GM23248 (cell line): ENCODE data around the gene C11orf86. TPM values are rescaled to one million over a fixed set of nuclear protein-coding genes. Genes with fewer than 3 reads are reported as not detected.

Source experiments
- DNase-seq: peaks from one replicate; pipeline ENCODE4 v3.0.0-alpha.2; 2015
- H2AFZ ChIP-seq: fragments of 200-600 bp; sonication (generic); 2 replicates; pipeline ENCODE4 v1.6.1; 2016; ENCODE audit warnings: antibody characterized with exemption
- H3F3A ChIP-seq: fragments of 200-600 bp; sonication (generic); 2 replicates; pipeline ENCODE4 v1.6.1; 2016; ENCODE audit warnings: mild to moderate bottlenecking, antibody characterized with exemption, mixed run types; ENCODE audit not compliant: insufficient read depth
- H3K27ac ChIP-seq: fragments of 200-600 bp; sonication (generic); 2 replicates; pipeline ENCODE4 v1.5.1; 2016; ENCODE audit warnings: mild to moderate bottlenecking
- H3K27me3 ChIP-seq: fragments of 200-600 bp; sonication (generic); replicated peaks from 2 replicates; pipeline ENCODE4 v1.6.1; 2016; ENCODE audit warnings: mild to moderate bottlenecking; ENCODE audit not compliant: insufficient read depth
- H3K36me3 ChIP-seq: fragments of 200-600 bp; sonication (generic); 2 replicates; pipeline ENCODE4 v1.6.1; 2016; ENCODE audit warnings: low read depth, mild to moderate bottlenecking
- H3K4me1 ChIP-seq: fragments of 200-600 bp; sonication (generic); 2 replicates; pipeline ENCODE4 v1.6.1; 2016; ENCODE audit warnings: mild to moderate bottlenecking; ENCODE audit not compliant: insufficient read depth
- H3K4me2 ChIP-seq: fragments of 200-600 bp; sonication (generic); one replicate; pipeline ENCODE4 v1.6.1; 2016; ENCODE audit warnings: mild to moderate bottlenecking; ENCODE audit not compliant: unreplicated experiment
- H3K4me3 ChIP-seq: fragments of 200-600 bp; sonication (generic); 2 replicates; pipeline ENCODE4 v1.5.1; 2016; ENCODE audit warnings: mild to moderate bottlenecking
- H3K79me2 ChIP-seq: fragments of 200-600 bp; sonication (generic); 2 replicates; pipeline ENCODE4 v1.6.1; 2016; ENCODE audit warnings: mild to moderate bottlenecking; ENCODE audit not compliant: insufficient read depth
- H3K9ac ChIP-seq: fragments of 200-600 bp; sonication (generic); 2 replicates; pipeline ENCODE4 v1.6.1; 2016; ENCODE audit warnings: mild to moderate bottlenecking
- H3K9me2 ChIP-seq: fragments of 200-600 bp; sonication (generic); 2 replicates; pipeline ENCODE4 v1.6.1; 2016; ENCODE audit warnings: mixed run types, mild to moderate bottlenecking, moderate library complexity; ENCODE audit not compliant: insufficient read depth
- H3K9me3 ChIP-seq: fragments of 200-600 bp; sonication (generic); one replicate; pipeline ENCODE4 v1.6.1; 2017; ENCODE audit warnings: low read depth
- H4K20me1 ChIP-seq: fragments of 200-600 bp; sonication (generic); 2 replicates; pipeline ENCODE4 v1.6.0; 2016; ENCODE audit not compliant: insufficient read depth
- EZH2 ChIP-seq: fragments of 200-600 bp; sonication (generic); IDR thresholded peaks from 2 replicates; pipeline ENCODE4 v1.6.1; 2018; ENCODE audit warnings: antibody characterized with exemption, mild to moderate bottlenecking; ENCODE audit not compliant: insufficient read depth, poor library complexity, severe bottlenecking
- EZH2phosphoT487 ChIP-seq: fragments of 200-600 bp; sonication (generic); IDR thresholded peaks from 2 replicates; pipeline ENCODE4 v1.6.1; 2018; ENCODE audit warnings: antibody characterized with exemption, moderate library complexity, mild to moderate bottlenecking, low read depth; ENCODE audit not compliant: insufficient read depth
- WGBS, 2 experiments: methylation state at CpG; one replicate each; pipeline ENCODE4 v1.1.6; 2015 to 2017; ENCODE audit warnings: low lambda C conversion rate in 2 of 2, low coverage in 1 of 2; ENCODE audit errors: missing lambda C conversion rate in 2 of 2; 5-methylcytosine and 5-hydroxymethylcytosine counted together
- in situ Hi-C: fragments of 300-500 bp; cut with MboI; formaldehyde crosslinking; loops from 2 replicates; pipeline ENCODE4 v1.15.0; 2020
- polyA plus RNA-seq: library from polyadenylated mRNA; unstranded; fragments of >200 nt; fragmentation: Nextera tagmentation; extraction: Ambion mirVana; gene quantifications from 2 replicates; pipeline ENCODE4 v1.2.1, GENCODE V29; 2016
- total RNA-seq: library from RNA; depleted of rRNA; stranded (reverse); fragments of >200 nt; shearing (Covaris generic); gene quantifications from 2 replicates; pipeline ENCODE4 v1.2.3, GENCODE V29; 2014

Gene C11orf86
- total and polyA plus RNA-seq, 2 experiments from 2014 or later, result not detected

DNA sequence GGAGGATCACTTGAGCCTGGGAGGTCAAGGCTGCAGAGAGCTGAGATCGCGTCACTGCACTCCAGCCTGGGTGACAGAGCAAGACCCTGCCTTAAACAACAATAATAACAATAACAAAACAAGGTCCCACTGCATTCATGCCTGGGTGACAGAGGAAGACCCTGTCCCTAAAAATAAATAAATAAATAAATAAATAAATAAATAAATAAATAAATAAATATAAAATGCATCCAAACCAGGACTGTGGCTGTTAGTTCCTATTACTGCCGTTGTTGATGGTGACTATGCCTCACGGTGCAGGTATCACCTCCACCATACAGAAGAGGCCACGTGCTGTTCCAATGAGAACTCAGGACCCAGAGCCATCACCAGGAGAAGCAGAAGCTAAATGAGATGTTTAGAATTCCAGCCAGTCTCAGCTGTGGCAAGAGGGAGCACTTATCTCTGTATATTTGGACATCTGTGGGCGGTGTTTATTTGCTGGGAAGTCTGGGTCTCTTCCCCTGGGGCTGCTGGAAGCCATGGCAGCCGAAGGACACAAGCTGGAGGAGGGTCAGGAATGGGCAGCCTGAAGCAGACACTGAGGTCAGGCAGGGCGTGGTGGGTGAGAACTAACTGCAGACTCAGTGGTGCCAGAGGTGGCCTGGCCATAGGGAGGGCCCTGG lies 21.6 kb downstream of the C11orf86 start:
- in situ Hi-C loops, result no loop called here

DNA sequence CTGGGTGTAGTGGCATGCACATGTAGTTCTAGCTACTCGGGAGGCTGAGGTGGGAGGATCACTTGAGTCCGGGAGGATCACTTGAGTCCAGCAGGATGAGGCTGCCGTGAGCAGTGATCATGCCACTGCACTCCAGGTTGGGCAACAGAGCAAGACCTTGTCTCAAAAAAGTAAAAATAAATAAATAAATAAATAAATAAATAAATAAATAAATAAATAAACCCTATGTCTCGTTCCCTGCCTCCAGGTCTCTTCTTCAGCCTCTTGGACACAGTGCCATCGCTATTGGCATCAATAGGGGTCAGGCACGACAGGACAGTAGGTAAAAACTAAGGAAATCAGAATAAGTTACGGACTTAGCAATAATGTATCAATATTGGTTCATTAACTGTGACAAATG lies 24.5 kb downstream of the C11orf86 start:
- Histone ChIP-seq H3K27me3 (no peaks in the 10 kb centered on the region), H3K4me1 (peaks cover 14% of the 10 kb centered on the region), H3K9me2 (no peaks in the 10 kb centered on the region), H3K79me2 (no peaks in the 10 kb centered on the region), H3F3A (peaks cover 4% of the 10 kb centered on the region; the same call in 1 of the 2 replicates), H3K4me3 (no peak overlapping the region), H3K9me3 (no peaks in the 10 kb centered on the region), H3K4me2 (no peak overlapping the region), H4K20me1 (no peaks in the 10 kb centered on the region), H3K36me3 (no peaks in the 10 kb centered on the region), H3K9ac (no peak overlapping the region), H2AFZ (no peak overlapping the region), H3K27ac (no peak overlapping the region)
- no peak for DNase-seq
- TF ChIP-seq EZH2phosphoT487 (no peak), EZH2 (no peak)
- WGBS, 2 experiments, result 74 to 75% methylated on average over 7 of the region's 7 CpGs
- in situ Hi-C loops, result no loop called here

More for the DNA sequence above, 21.6 kb downstream of the C11orf86 start:
- 57% methylated on average over 8 of the region's 8 CpGs for WGBS, 2 experiments
- H3K9me3 ChIP-seq, result no peaks in the 10 kb centered on the region
- 0 out of 2 replicates have a peak overlapping the region, but pooled peaks have one; percentile 55 for H2AFZ ChIP-seq
- H3K27me3 ChIP-seq, result no peaks in the 10 kb centered on the region
- no peaks in the 10 kb centered on the region for H3K36me3 ChIP-seq
- H4K20me1 ChIP-seq, result no peaks in the 10 kb centered on the region
- no peak overlapping the region for H3K4me3 ChIP-seq
- peak; percentile 70 for DNase-seq
- H3K4me1 ChIP-seq, result peaks cover 14% of the 10 kb centered on the region
- no peaks in the 10 kb centered on the region for H3K9me2 ChIP-seq
- no peaks in the 10 kb centered on the region for H3K79me2 ChIP-seq
- 0 out of 2 replicates have a peak overlapping the region, but pooled peaks have one; percentile 6 for H3K9ac ChIP-seq
- peak overlapping the region; percentile 54 for H3K27ac ChIP-seq
- 0 out of 2 replicates have a peak, but pooled peaks have one; percentile 54 for TF ChIP-seq EZH2phosphoT487
- no peak for TF ChIP-seq EZH2
- peaks cover 4% of the 10 kb centered on the region; the same call in 1 of the 2 replicates for H3F3A ChIP-seq
- peak overlapping the region; percentile 32 for H3K4me2 ChIP-seq

DNA sequence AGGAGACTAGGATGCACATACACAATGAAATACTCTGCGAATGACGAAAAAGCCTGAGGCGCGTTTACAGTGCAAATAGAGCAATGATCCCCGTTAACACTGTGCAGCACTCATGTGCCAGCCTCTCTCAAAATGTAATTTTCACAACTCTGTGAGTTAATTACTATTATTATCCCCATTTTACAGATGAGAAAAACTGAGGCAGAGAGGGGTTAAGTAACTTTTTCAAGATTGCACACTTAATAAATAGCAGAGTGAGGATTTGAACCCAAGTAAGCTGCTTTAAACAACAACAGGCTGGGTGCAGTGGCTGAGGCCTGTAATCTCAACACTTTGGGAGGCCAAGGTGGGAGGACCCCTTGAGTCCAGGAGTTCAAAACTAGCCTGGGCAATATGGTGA lies 26.2 kb downstream of the C11orf86 start:
- H3K79me2 ChIP-seq, result no peaks in the 10 kb centered on the region

DNA sequence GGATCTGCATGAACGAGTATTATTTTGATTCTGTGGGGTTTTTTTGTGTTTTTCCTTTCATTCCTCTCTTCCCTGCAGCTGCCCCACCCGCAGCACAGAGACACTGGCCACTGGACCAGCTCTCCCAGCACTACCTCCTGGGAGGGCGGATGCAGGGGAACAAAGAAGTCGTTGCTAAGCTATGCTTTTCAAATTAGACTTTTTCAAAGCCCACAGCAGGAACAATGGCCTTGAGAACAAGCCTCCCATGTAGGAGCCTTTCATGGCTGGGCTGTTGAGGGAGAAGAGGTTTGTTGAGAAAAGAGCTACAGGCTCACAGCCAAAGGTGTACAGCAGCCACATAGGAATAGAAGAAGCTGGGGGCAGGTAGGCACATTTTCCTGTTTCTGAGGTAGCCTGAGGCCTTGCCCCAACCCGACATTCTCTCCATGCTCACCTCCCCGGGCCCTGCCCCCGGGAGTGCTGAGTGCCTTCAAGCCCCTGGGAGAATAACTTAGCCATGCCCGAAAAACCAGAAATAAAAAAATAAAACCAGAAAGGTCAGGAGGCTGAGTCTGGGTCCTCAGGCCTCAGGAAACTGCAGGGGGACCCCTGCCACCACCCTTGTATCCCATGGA lies 27.3 kb downstream of the C11orf86 start:
- TF ChIP-seq EZH2phosphoT487 (no peak), EZH2 (no peak)
- Histone ChIP-seq H3K4me2 (no peak overlapping the region), H3K4me1 (peaks cover 2% of the 10 kb centered on the region; the same call in 1 of the 2 replicates), H3K9me3 (no peaks in the 10 kb centered on the region), H3K79me2 (no peaks in the 10 kb centered on the region), H3K27ac (no peak overlapping the region), H3K4me3 (no peak overlapping the region), H3K9ac (no peak overlapping the region), H3F3A (no peaks in the 10 kb centered on the region), H4K20me1 (no peaks in the 10 kb centered on the region), H2AFZ (no peak overlapping the region), H3K27me3 (no peaks in the 10 kb centered on the region), H3K36me3 (no peaks in the 10 kb centered on the region), H3K9me2 (no peaks in the 10 kb centered on the region)
- no peak for DNase-seq
- 71 to 73% methylated on average over 8 of the region's 8 CpGs for WGBS, 2 experiments
- in situ Hi-C loops, result no loop called here

More for the DNA sequence above, 26.2 kb downstream of the C11orf86 start:
- Histone ChIP-seq H3K36me3 (no peaks in the 10 kb centered on the region), H3K27me3 (no peaks in the 10 kb centered on the region), H3K27ac (no peak overlapping the region), H3F3A (peaks cover 1% of the 10 kb centered on the region; the same call in 1 of the 2 replicates), H3K4me2 (no peak overlapping the region), H2AFZ (no peak overlapping the region), H3K9ac (no peak overlapping the region), H4K20me1 (no peaks in the 10 kb centered on the region), H3K4me1 (peaks cover 13% of the 10 kb centered on the region), H3K9me2 (no peaks in the 10 kb centered on the region), H3K4me3 (no peak overlapping the region), H3K9me3 (no peaks in the 10 kb centered on the region)
- no peak for DNase-seq
- in situ Hi-C loops, result no loop called here
- 95 to 97% methylated on average over 5 of the region's 5 CpGs for WGBS, 2 experiments
- no peak for TF ChIP-seq EZH2phosphoT487
- no peak for TF ChIP-seq EZH2
